Stimulated activated CD8-positive, alpha-beta memory T cell treated with anti-CD3 and anti-CD28 coated beads, Interleukin-12 subunit alpha, Interleukin-12 subunit beta, amount 100 ng/mL, for 24 hours (primary cell): ENCODE data around the gene CIART.
"Not testable (repeated sequence)": the region's sequence is repeated elsewhere in the genome, so short reads cannot be mapped to it uniquely, and the experiment has no call there.

Experiments used
- DNase-seq: peaks from one replicate; pipeline ENCODE4 v3.0.0-alpha.2; 2020; ENCODE audit errors: extremely low read depth

Gene CIART

GRCh38 chr1:150309758-150310508 lies 27.6 kb downstream of the CIART start:
- no peak for DNase-seq

DNA sequence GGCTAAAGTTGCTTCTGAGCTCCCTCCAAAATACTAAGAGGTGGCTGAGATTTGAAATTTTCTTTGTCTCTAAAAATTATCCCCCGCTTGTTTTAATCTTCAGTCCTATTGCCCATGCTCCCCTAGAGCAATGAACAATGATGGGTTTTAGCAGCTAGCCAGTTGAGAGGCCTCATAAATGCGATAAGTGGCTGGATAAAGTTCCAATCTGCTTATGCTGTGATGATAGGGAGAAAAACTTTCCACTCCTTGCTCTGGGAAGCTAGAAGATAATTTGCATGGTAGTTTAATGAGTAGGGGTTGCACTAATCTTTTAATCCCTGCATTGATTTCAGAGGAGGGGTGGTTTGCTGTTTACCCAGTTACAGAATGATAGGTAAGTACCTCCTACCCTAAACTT lies 29.4 kb downstream of the CIART start:
- no peak for DNase-seq

DNA sequence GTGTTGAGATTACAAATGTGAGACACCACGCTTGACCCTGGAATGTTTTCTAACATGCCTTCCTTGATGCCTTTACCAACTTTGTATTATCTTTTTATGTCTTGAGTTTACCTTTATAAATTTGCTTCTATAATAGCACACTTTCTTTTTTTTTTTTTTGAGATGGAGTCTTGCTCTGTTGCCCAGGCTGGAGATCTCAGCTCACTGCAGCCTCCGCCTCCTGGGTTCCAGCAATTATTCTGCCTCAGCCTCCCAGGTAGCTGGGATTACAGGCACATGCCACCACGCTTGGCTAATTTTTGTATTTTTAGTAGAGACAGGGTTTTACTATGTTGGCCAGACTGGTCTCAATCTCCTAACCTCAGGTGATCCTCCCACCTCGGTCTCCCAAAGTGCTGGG lies 32.3 kb downstream of the CIART start:
- DNase-seq = not testable (repeated sequence)

GRCh38 chr1:150320667-150320978 lies 38.3 kb downstream of the CIART start:
- no peak for DNase-seq

GRCh38 chr1:150321826-150322166 lies 39.4 kb downstream of the CIART start:
- DNase-seq = no peak

GRCh38 chr1:150322310-150322709 lies 40.0 kb downstream of the CIART start:
- no peak for DNase-seq

GRCh38 chr1:150332651-150333290 lies 50.4 kb downstream of the CIART start:
- no peak for DNase-seq
